Esophagus squamous epithelium (tissue), 5 donors: ENCODE data around the gene C22orf31. TPM values are rescaled to one million over a fixed set of nuclear protein-coding genes. Genes with fewer than 3 reads are reported as not detected.

Experiments used
- DNase-seq: peaks from one replicate; lab custom pipeline; 2025; lab: John Stamatoyannopoulos, UW
- H3K27ac ChIP-seq, 4 donors: fragments of 200-600 bp; sonication (generic); one replicate each; pipeline ENCODE4 v1.5.1; 2016 to 2019; ENCODE audit warnings: mild to moderate bottlenecking in 1 of 4
- H3K27me3 ChIP-seq, 4 donors: fragments of 200-600 bp; sonication (generic); 1 replicate in 3 of 4; 2 replicates in 1 of 4; pipeline versions ENCODE4 v1.5.1 to v1.6.0; 2017 to 2021; ENCODE audit warnings: antibody characterized with exemption in 1 of 4
- H3K36me3 ChIP-seq, 3 donors: fragments of 200-600 bp; sonication (generic); one replicate each; pipeline ENCODE4 v1.5.1; 2016 to 2019
- H3K4me1 ChIP-seq, 3 donors: fragments of 200-600 bp; sonication (generic); one replicate each; pipeline ENCODE4 v1.5.1; 2017 to 2019
- H3K4me3 ChIP-seq, 4 donors: fragments of 200-600 bp; sonication (generic); 1 replicate in 3 of 4; 2 replicates in 1 of 4; pipeline ENCODE4 v1.5.1; 2016 to 2019; ENCODE audit warnings: mild to moderate bottlenecking in 2 of 4, moderate library complexity in 1 of 4
- H3K9me3 ChIP-seq, 3 donors: fragments of 200-600 bp; sonication (generic); one replicate each; pipeline ENCODE4 v1.5.1; 2016 to 2019
- POLR2A ChIP-seq, 4 donors: fragments of 450-650 bp; IDR thresholded peaks; one replicate each; pipeline ENCODE4 v1.6.1; 2017; ENCODE audit warnings: antibody characterized with exemption in 4 of 4, mild to moderate bottlenecking in 4 of 4, moderate library complexity in 3 of 4
- WGBS, 2 donors: methylation state at CpG; one replicate each; pipeline ENCODE4 v1.1.5; 2018; 5-methylcytosine and 5-hydroxymethylcytosine counted together
- intact Hi-C: fragments of 100-400 bp; cut with DNase I; formaldehyde crosslinking; loops from one replicate; pipeline ENCODE4 v1.15.0; 2022
- total RNA-seq, 4 donors: library from RNA; depleted of rRNA; stranded (reverse); fragments of >200 nt; gene quantifications; one replicate each; pipeline ENCODE4 v1.1.0, GENCODE V29; 2016
- TF ChIP-seq, protein P1 (sequence below), 6 experiments: fragments of 450-650 bp in 4 of 6; fragments of 200-600 bp in 2 of 6; sonication (generic) in 2 of 6; IDR thresholded peaks; one replicate each; pipeline ENCODE4 v1.5.1; 2016 to 2019; ENCODE audit warnings: antibody characterized with exemption in 6 of 6, mild to moderate bottlenecking in 4 of 6, moderate library complexity in 4 of 6
- donor health status: DM: yes; HTN: yes; CAD: no.

The C22orf31 gene
- total RNA-seq, 4 donors from 2014 or later: 0.38 TPM; not detected in 3

DNA sequence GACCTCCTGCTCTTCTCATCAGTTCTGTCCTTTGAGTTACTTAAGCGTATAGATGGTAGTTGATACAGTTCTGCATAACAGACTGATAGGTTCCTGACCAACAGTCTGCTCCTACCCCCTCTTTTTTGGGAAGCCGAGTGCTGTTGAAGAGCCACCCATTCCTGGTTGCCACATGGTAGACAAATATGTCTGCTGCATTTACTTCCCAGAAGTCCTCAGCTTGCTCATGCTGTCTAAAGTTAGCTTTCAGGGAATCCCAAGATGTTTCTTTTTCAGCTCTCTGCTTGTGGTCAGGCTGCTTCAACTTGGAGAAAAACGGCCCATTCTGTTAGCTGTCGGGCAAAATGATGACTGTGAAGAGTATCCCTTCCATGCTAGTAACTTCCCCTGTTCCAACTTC, 48.7 kb downstream of the C22orf31 start:
- H3K27me3 ChIP-seq: no peaks in the 10 kb centered on the region
- DNase-seq: no peak
- no peak overlapping the region for H3K4me3 ChIP-seq
- intact Hi-C loops: no loop called here
- 82 to 86% methylated on average over 4 of the region's 4 CpGs for WGBS, 2 donors
- no peaks in the 10 kb centered on the region for H3K9me3 ChIP-seq
- H3K4me1 ChIP-seq: peaks cover 0 to 13% (median 2%) of the 10 kb centered on the region in 3 donors
- TF ChIP-seq, protein P1, sequence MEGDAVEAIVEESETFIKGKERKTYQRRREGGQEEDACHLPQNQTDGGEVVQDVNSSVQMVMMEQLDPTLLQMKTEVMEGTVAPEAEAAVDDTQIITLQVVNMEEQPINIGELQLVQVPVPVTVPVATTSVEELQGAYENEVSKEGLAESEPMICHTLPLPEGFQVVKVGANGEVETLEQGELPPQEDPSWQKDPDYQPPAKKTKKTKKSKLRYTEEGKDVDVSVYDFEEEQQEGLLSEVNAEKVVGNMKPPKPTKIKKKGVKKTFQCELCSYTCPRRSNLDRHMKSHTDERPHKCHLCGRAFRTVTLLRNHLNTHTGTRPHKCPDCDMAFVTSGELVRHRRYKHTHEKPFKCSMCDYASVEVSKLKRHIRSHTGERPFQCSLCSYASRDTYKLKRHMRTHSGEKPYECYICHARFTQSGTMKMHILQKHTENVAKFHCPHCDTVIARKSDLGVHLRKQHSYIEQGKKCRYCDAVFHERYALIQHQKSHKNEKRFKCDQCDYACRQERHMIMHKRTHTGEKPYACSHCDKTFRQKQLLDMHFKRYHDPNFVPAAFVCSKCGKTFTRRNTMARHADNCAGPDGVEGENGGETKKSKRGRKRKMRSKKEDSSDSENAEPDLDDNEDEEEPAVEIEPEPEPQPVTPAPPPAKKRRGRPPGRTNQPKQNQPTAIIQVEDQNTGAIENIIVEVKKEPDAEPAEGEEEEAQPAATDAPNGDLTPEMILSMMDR (IDR thresholded peaks at IDR 0.05): no peak
- TF ChIP-seq POLR2A (IDR thresholded peaks at IDR 0.05): no peak
- H3K27ac ChIP-seq: no peak overlapping the region
- no peaks in the 10 kb centered on the region for H3K36me3 ChIP-seq

GRCh38 chr22:29012101-29012433, 49.6 kb downstream of the C22orf31 start:
- intact Hi-C loops: no loop called here
- no peaks in the 10 kb centered on the region for H3K36me3 ChIP-seq
- DNase-seq: no peak
- H3K4me1 ChIP-seq: peaks cover 0 to 13% (median 2%) of the 10 kb centered on the region in 3 donors
- WGBS, 2 donors: 65 to 78% methylated on average over 4 of the region's 4 CpGs
- H3K27me3 ChIP-seq: no peaks in the 10 kb centered on the region
- H3K4me3 ChIP-seq: no peak overlapping the region
- TF ChIP-seq, protein P1 (IDR thresholded peaks at IDR 0.05): no peak
- no peak for TF ChIP-seq POLR2A (IDR thresholded peaks at IDR 0.05)
- H3K9me3 ChIP-seq: no peaks in the 10 kb centered on the region
- H3K27ac ChIP-seq: no peak overlapping the region

GRCh38 chr22:29011240-29012100, 50.2 kb downstream of the C22orf31 start:
- WGBS, 2 donors: 35 to 55% methylated on average over 10 to 14 of the region's 14 CpGs
- TF ChIP-seq POLR2A (IDR thresholded peaks at IDR 0.05): no peak
- TF ChIP-seq, protein P1 (IDR thresholded peaks at IDR 0.05): no peak
- intact Hi-C loops: no loop called here
- H3K27me3 ChIP-seq: no peaks in the 10 kb centered on the region
- H3K9me3 ChIP-seq: no peaks in the 10 kb centered on the region
- no peaks in the 10 kb centered on the region for H3K36me3 ChIP-seq
- H3K4me1 ChIP-seq: peaks cover 0 to 13% (median 2%) of the 10 kb centered on the region in 3 donors
- no peak overlapping the region for H3K4me3 ChIP-seq
- no peak for DNase-seq
- H3K27ac ChIP-seq: no peak overlapping the region

GRCh38 chr22:29009148-29009547, 52.5 kb downstream of the C22orf31 start:
- no peak for DNase-seq
- Histone ChIP-seq H3K9me3 (no peaks in the 10 kb centered on the region), H3K27me3 (no peaks in the 10 kb centered on the region), H3K4me3 (no peak overlapping the region), H3K27ac (no peak overlapping the region), H3K4me1 (peaks cover 0 to 34% (median 15%) of the 10 kb centered on the region in 3 donors), H3K36me3 (no peaks in the 10 kb centered on the region)
- TF ChIP-seq, protein P1 (IDR thresholded peaks at IDR 0.05): no peak
- TF ChIP-seq POLR2A (IDR thresholded peaks at IDR 0.05): no peak
- WGBS, 2 donors: 90 to 97% methylated on average over 5 of the region's 5 CpGs
- intact Hi-C loops: no loop called here

Other genes with a start within 250 kb of the C22orf31 start
- 10 to 100 TPM in 1 of 4 donors, 1 to 10 TPM in 3; 6.6 to 10.9 (median 7.2) TPM for gene ZNRF3, start 178.3 kb downstream of the C22orf31 start, total RNA-seq
- gene KREMEN1, start 11.2 kb upstream of the C22orf31 start, total RNA-seq: 10 to 100 TPM; 34.3 to 64.8 (median 47.7) TPM
- 1 to 10 TPM in 1 of 4 donors, under 1 TPM in 2, not detected in 1; 0.18 to 1.5 (median 0.50) TPM for gene EMID1, start 144.1 kb upstream of the C22orf31 start, total RNA-seq
- 10 to 100 TPM; 14.3 to 28.2 (median 20.1) TPM for gene RHBDD3, start 206.2 kb upstream of the C22orf31 start, total RNA-seq
- 100 to 1,000 TPM; 124 to 217 (median 174) TPM for gene EWSR1, start 206.4 kb upstream of the C22orf31 start, total RNA-seq
- gene GAS2L1, start 244.8 kb upstream of the C22orf31 start, total RNA-seq: 10 to 100 TPM; 26.9 to 52.1 (median 36.9) TPM